ENCODE data around the gene HLA-DPA1.
A peak's percentile ranks its signal among the peaks of the same experiment; 100 is the strongest.

The HLA-DPA1 gene

GRCh38 chr6:33014841-33015634 is 58.4 kb downstream of the HLA-DPA1 start:
- peak; percentile 25 to 85 for DNase-seq
